ENCODE data around the gene TMEM94. TPM values are rescaled to one million over a fixed set of nuclear protein-coding genes. Genes with fewer than 3 reads are reported as not detected.

Gene TMEM94
- polyA plus RNA-seq, 2 of the 4 experiments (the other 2 are of a cell fraction) = 30.5 to 63.8 TPM

- no peak for TF ChIP-seq HES2 (IDR thresholded peaks at IDR 0.05)
- no peak for TF ChIP-seq EHF (CRISPR knock-in tag; IDR thresholded peaks at IDR 0.05)
- no peak for TF ChIP-seq RAD21 (conservative IDR thresholded peaks at IDR 0.05 in 1 of 2, IDR thresholded peaks at IDR 0.05 in 1 of 2)
- TF ChIP-seq POLR2A (IDR thresholded peaks at IDR 0.05; ENCODE audit: low read length) = no peak
- peak; percentile 93; the same call in 1 of the 2 replicates for TF ChIP-seq KDM1A (IDR thresholded peaks at IDR 0.05; ENCODE audit: low read depth)
- TF ChIP-seq CEBPB (IDR thresholded peaks at IDR 0.05) = no peak
- no peak for TF ChIP-seq NFE2L2 (conservative IDR thresholded peaks at IDR 0.05; ENCODE audit: low read length)
- no peak for TF ChIP-seq FOSB (CRISPR knock-in tag; IDR thresholded peaks at IDR 0.05)
- TF ChIP-seq CBX8 (IDR thresholded peaks at IDR 0.05) = no peak
Observed at GRCh38 chr17:75512926-75513640, 56.6 kb downstream of the TMEM94 start (continued).

- Histone ChIP-seq H3K9me3 (no peaks in the 10 kb centered on the region), H3K4me1 (peaks cover 45% of the 10 kb centered on the region), H3K4me2 (peak overlapping the region; percentile 98; the same call in 1 of the 3 replicates), H3K27ac (peak overlapping the region in 1 of 2 experiments; percentile 98; a peak in 1 of 6 replicates), H3K4me3 (no peak overlapping the region)
- 98% methylated on average over 17 of the region's 17 CpGs for WGBS (ENCODE audit: missing lambda C conversion rate)
- no peak for FAIRE-seq
- ATAC-seq = no peak
- ChIA-PET CTCF (interaction anchor here (0.9 to 3.4 kb wide), 10 partner anchors 9 to 101 kb away, joined by 3 to 40 read pairs (median 4); no protein-coding TSS in a partner anchor), POLR2A (no interaction called here)
- TF ChIP-seq CHD4 (IDR thresholded peaks at IDR 0.05; ENCODE audit: borderline replicate concordance) = no peak
- TF ChIP-seq TP53 (CRISPR knock-in tag; IDR thresholded peaks at IDR 0.05) = no peak
- TF ChIP-seq ELK1 (IDR thresholded peaks at IDR 0.05; ENCODE audit: low read depth, low read length) = no peak
- no peak for DNase-seq (ENCODE audit: low read depth in 1 of 2, low spot score in 1 of 2)
Observed at GRCh38 chr17:75513641-75514000, 57.2 kb downstream of the TMEM94 start.

- Histone ChIP-seq H3K9me3 (no peaks in the 10 kb centered on the region), H3K27ac (peak overlapping the region; percentile 91 to 98), H3K4me1 (peaks cover 38% of the 10 kb centered on the region), H3K4me3 (peak overlapping the region; percentile 89), H3K4me2 (peak overlapping the region; percentile 98)
- no peak for DNase-seq (ENCODE audit: low read depth in 1 of 2, low spot score in 1 of 2)
- TF ChIP-seq SMC3 (IDR thresholded peaks at IDR 0.05) = no peak
- 0 out of 2 replicates have a peak, but pooled peaks have one; percentile 10 for TF ChIP-seq MAX (IDR thresholded peaks at IDR 0.05)
- ChIA-PET CTCF (interaction anchor here (0.7 to 3.4 kb wide), 12 partner anchors 10 to 102 kb away, joined by 3 to 40 read pairs (median 4); partner anchors contain the start of gene LLGL2), POLR2A (no interaction called here)
- FAIRE-seq = no peak
- ATAC-seq = no peak
- 56% methylated on average over 15 of the region's 15 CpGs for WGBS (ENCODE audit: missing lambda C conversion rate)
Observed at GRCh38 chr17:75514299-75514918, 58.0 kb downstream of the TMEM94 start.

- peak; percentile 5 to 6; a peak in 5 of 6 replicates for ATAC-seq
- no peaks in the 10 kb centered on the region for H3K9me3 ChIP-seq
- 3% methylated on average over 21 of the region's 50 CpGs for WGBS (ENCODE audit: missing lambda C conversion rate)
- DNase-seq (ENCODE audit: low read depth in 1 of 2, low spot score in 1 of 2) = no peak
- H3K27ac ChIP-seq = peak overlapping the region; percentile 91 to 98
- peak overlapping the region; percentile 89 for H3K4me3 ChIP-seq
- H3K4me1 ChIP-seq = peaks cover 38% of the 10 kb centered on the region
- H3K4me2 ChIP-seq = peak overlapping the region; percentile 98
- FAIRE-seq = no peak
- ChIA-PET CTCF (interaction anchor here (0.7 to 3.4 kb wide), 8 partner anchors 10 to 103 kb away, joined by 3 to 40 read pairs (median 4); partner anchors contain the start of gene LLGL2), POLR2A (no interaction called here)
- TF ChIP-seq NPAS2 (CRISPR knock-in tag; IDR thresholded peaks at IDR 0.05; ENCODE audit: borderline replicate concordance) (no peak), POLR2A (IDR thresholded peaks at IDR 0.05; ENCODE audit: low read length) (peak; percentile 32; the same call in 1 of the 2 replicates)
Observed at GRCh38 chr17:75514919-75515495, 58.6 kb downstream of the TMEM94 start.

Data from A549 (cell line).